GM19455 (cell line): ENCODE data around the gene ITGAD.
A peak's percentile ranks its signal among the peaks of the same experiment; 100 is the strongest.

Experiments used
- ATAC-seq: cut with Tn5 transposase; IDR thresholded peaks from one replicate; pipeline ENCODE4 v1.9.1; 2021; ENCODE audit not compliant: unreplicated experiment

The ITGAD gene

DNA sequence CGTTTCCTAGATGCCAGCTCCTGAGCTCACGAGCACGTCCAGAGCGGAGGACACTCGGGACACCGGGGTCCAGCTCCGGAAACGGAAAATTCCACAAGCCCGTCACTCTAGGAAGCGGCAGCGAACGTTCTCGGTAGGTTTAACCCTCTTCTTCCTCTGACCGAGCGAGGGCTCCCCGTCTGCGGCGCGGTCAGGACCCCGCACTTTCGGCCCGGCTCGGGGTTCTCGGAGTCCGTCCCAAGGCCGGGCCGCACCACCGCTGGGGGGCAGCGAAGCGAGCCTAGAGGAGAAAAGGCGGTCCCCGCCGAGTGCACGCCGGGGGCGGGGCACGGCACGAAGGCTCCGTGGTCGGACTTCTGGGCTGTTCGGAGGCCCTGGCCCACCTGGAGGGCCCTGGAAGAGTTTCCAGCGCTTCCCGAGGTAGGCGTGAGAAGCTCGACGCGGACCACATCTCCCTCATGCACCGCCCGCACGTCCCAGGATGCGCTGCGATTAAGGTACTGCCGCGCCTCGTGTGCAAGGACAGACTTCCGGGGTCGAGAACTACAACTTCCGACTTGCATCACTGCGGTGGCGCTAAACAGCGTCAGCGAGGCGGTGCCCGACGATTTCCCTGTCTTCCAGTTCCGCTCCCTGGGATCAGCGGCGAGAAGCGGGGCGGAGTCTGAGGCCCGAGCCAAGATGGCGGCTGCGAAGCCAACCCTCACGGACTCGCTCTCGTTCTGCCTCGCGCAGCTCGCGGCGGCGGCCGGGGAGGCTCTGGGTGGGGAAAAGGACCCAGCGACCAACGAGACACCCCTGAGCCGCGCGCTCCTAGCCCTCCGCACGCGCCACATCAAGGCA is 65.9 kb downstream of the ITGAD start, which contains the start of gene ARMC5:
TSS of gene ARMC5 (plus strand) at position 658 of the 843 bp plus-strand sequence. CDS start at position 682, 24 bp downstream.
- peak; percentile 77 for ATAC-seq

DNA sequence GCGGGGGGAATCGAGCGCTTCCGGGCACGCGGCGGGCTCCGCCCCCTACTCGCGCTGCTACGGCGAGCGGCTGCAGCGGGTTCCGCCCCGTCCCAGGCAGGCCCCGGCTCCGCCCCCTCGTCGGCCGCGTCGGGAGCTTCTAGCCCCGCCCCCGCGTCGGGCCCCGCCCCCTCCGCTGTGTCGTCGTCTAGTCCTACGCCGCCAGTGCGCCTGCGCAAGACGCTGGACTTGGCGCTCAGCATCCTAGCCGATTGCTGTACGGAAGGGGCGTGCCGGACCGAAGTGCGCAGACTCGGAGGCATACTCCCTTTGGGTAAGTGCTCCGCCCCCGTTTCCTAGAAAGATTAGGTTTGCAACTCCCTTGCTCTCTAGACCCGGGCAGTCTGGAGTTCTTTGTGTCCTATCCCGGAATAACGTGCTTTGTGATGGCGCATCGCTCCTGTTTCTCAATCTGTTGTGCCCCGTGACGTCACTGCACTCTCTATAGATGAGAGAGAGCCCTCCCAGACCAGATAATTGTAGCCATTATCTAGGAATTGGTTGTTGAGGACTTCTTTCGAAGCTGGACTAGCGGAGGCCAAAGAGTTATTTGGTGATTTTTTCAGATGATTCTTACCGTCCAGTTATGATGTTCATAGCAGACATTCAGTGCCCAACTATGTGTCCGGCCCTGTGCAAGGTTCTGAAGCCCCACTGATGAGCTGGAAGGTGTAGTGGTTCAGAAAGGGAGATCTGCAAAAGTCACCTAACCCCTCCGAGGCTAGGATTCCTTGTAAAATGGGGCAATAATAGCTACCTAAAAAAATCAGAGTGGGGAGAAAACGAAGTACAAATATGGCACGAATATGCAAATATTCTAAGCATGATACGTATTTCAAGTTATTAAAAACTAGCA is 66.8 kb downstream of the ITGAD start:
- peak; percentile 70 for ATAC-seq

DNA sequence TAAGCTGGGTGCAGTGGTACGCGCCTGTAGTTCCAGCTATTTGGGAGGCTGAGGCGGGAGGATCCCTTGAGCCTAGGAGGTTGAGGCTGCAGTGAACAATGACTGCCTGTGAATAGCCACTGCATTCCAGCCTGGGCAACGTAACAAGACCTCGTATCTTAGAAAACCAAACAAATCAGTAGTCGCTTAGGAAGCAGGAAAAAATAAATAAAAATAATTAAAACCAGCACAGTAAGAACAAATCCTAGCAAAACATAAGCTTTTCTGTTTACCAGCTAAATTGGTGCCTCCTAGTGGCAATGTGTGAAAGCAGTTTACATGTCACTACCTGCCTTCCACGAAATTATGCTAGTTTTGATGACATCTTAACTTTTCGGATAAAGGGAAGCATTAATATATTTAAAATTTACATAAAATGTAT is 67.5 kb downstream of the ITGAD start:
- ATAC-seq: no peak

DNA sequence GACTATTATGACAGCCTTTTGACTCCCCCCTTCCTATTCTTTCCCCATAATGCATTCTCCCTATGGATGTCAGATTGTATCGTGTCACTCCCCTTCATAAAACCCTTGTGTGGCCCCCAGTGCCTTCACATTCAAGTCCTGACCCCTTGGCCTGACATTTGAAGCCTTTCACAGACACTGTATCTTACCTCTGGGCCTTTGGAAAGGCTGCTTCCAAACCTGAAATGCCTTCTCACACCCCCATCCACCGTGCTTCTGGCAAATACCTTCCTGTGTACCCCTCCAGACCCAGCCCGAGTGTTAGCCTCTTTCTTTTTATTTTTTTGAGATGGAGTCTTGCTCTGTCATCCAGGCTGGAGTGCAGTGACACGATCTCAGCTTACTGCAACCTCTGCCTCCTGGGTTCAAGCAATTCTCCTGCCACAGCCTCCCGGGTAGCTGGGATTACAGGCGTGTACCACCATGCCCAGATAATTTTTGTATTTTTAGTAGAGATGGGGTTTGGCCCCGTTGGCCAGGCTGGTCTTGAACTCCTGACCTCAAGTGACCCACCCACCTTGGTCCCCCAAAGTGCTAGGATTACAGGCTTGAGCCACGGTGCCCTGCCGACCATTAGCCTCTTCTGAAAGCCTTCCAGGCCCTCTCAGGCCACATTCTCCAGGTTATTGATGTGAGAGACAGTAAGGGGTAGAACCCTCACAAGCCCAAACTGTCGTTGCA is 68.2 kb downstream of the ITGAD start:
- no peak for ATAC-seq

DNA sequence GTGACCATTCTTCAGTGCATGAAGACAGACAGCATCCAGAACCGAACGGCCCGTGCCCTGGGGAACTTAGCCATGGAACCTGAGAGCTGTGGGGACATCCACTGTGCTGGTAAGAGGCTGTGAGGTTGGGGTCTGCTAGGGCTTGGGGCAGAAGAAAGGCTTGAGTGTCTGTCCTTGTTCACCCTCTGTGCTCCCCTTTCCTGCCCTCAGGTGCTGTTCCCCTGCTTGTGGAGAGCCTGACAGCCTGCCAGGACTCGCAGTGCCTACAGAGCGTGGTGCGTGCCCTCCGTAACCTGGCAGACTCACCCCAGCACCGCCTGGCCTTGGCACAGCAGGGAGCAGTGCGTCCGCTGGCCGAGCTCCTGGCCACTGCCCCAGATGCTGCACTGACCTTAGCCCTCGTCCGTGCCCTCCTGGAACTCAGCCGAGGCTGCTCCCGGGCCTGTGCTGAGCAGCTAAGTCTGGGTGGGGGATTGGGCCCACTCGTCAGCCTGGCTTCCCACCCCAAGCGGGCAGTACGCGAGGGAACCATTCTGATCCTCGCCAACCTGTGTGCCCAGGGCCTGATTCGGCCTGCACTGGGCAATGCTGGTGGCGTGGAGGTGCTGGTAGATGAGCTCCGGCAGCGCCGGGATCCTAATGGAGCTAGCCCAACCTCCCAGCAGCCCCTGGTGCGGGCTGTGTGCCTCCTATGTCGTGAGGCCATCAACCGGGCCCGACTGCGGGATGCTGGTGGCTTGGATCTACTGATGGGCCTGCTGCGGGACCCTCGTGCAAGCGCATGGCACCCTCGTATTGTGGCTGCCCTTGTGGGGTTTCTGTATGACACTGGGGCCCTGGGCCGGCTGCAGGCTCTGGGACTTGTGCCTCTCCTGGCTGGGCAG is 69.0 kb downstream of the ITGAD start:
- no peak for ATAC-seq

DNA sequence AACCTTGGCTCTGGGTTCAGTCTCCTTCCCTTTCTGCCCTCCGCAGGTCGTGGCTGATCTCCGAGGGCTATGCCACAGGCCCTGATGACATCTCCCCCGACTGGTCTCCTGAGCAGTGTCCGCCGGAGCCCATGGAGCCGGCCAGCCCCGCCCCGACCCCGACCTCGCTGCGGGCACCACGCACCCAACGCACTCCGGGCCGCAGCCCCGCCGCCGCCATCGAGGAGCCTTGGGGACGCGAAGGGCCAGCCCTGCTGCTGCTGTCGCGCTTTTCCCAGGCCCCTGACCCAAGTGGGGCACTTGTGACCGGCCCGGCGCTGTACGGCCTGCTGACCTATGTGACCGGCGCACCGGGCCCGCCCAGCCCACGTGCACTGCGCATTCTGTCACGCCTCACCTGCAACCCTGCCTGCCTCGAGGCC is 71.2 kb downstream of the ITGAD start:
- no peak for ATAC-seq

DNA sequence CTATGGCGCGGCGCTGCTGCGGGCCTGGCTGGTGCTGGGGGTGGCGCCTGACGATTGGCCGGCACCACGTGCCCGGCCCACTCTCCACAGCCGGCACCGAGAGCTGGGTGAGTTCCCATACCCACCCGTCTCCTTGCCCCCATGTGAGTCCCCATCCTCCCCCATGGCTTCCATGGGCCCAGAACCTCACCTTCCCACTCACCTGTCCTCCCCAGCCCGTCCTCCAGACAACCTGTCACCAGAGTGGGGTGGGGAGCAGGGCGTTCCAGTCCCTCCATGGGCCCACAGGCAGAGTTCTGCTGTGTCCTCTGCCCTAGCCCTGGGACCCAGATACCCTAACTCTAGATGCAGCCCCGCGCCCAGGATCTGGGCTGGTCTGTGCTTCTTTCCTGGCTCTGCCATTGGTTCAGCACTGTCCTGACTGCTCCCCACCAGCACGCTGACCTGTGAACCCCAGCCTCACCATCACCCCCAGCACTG is 71.7 kb downstream of the ITGAD start:
- ATAC-seq: no peak

DNA sequence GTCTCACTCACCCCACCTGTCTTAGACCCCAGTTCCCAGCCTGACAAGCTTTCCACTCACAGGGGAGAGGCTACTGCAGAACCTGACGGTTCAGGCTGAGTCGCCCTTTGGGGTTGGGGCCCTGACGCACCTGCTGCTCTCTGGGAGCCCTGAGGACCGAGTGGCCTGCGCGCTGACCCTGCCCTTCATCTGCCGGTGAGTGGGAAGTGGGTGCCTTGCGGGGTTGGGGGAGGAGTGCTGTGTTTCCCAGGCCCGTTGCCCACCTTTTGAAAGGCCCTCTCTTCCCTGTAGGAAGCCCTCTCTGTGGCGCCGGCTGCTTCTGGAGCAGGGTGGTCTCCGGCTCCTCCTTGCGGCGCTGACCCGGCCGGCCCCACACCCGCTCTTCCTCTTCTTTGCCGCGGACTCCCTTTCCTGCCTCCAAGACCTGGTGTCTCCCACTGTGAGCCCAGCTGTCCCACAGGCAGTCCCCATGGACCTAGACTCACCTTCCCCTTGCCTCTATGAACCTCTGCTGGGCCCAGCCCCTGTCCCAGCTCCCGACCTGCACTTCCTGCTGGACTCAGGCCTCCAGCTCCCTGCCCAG is 72.7 kb downstream of the ITGAD start:
- no peak for ATAC-seq

DNA sequence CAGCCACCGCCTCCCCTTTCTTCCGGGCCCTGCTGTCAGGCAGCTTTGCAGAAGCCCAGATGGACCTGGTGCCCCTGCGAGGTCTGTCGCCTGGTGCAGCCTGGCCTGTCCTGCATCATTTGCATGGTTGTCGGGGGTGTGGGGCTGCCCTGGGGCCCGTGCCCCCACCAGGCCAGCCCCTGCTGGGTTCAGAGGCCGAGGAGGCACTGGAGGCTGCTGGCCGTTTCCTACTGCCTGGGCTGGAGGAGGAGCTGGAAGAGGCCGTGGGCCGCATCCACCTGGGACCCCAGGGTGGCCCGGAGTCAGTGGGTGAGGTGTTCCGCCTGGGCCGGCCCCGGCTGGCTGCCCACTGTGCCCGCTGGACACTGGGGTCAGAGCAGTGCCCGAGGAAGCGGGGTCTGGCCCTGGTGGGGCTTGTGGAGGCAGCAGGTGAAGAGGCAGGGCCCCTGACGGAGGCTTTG is 73.3 kb downstream of the ITGAD start:
- no peak for ATAC-seq

DNA sequence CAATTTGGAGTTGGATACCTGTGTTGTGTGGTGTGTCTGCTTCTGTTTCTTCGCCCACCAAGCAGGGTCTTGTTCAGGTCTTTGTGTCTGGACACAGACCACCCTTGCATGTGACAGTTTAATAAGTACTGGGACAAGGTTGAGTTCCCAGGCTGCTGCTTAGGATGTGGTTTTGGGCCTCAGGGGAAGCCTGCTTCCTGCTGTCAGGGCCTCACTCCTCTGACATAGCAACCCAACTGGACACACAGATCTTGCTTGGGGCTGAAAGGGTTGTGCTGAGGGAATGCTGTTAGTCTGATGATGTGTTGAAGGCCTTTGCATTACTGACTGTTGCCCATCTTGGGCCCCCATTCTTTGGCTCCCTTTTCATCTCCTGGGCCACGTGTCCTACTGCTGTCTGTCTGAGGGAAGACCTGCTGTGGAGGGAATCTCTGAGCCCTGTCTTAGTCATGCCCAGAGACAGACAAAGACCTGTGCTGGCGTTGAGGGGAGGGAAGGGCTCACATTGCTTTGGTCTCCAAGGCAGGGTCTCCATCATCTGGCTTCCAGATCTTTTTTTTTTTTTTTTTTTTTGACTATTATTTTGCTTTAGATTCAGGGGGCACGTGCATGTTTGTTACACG is 74.1 kb downstream of the ITGAD start:
- no peak for ATAC-seq

DNA sequence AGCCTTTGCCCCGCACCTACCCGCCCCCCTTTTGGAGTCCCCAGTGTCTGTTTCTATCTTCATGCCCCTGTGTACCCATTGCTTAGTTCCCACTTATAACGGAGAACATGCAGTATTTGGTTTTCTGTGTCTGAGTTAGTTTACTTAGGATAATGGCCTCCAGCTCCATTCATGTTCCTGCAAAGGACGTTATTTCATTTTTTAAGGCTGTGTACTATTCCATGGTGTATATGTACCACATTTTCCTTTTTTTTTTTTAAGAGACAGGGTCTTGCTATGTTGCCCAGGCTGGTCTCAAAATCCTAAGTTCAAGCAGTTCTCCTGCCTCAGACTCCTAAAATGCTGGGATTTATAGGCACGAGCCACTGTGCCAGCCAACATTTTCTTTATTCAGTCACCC is 74.7 kb downstream of the ITGAD start:
- no peak for ATAC-seq

DNA sequence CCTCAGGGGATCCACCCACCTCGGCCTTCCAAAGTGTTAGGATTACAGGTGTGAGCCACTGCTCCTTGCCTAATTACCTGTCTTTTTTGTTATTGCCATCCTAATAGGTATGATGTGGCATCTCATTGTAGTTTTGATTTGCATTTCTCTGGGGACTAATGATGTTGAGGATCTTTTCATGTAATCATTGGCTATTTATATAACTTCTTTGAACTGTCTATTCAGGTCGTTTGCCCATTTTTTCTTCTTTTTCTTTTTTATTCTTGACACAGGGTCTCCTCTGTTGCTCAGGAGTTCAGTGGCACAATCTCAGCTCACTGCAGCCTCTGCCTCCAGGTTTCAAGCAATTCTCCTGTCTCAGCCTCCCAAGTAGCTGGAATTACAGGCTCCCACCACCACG is 77.5 kb downstream of the ITGAD start:
- ATAC-seq: no peak

DNA sequence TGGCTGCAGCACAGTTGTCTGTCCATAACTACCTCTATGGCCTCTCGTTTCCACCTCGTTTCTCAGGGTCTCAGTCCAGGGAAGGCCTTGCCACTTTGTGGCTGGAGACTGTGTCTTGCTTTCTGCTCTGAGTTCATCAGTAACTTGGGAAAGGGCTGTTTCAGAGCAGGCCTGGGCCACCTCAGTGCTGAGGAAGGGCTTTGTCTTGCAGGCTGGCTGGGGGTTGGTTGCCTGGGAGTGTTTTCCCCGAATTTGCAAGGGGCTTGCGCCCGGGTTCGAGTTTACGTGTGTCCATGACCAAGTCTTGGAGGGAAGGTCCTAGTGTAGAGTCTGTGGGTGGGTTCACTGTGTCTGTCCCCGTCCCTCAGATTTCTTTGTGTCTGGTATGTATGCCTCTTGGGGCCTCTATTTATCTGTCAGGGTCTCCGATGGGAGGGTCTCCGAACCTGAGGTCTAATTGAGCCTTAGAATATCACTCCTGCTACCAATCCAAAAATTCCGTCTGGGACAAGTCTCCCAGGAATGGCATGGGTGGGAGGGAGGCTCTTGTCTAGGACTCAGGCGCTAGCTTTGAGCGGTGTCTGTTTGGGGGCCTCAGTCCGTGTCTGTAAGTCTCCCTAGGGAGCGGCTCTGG is 78.2 kb downstream of the ITGAD start:
- no peak for ATAC-seq

DNA sequence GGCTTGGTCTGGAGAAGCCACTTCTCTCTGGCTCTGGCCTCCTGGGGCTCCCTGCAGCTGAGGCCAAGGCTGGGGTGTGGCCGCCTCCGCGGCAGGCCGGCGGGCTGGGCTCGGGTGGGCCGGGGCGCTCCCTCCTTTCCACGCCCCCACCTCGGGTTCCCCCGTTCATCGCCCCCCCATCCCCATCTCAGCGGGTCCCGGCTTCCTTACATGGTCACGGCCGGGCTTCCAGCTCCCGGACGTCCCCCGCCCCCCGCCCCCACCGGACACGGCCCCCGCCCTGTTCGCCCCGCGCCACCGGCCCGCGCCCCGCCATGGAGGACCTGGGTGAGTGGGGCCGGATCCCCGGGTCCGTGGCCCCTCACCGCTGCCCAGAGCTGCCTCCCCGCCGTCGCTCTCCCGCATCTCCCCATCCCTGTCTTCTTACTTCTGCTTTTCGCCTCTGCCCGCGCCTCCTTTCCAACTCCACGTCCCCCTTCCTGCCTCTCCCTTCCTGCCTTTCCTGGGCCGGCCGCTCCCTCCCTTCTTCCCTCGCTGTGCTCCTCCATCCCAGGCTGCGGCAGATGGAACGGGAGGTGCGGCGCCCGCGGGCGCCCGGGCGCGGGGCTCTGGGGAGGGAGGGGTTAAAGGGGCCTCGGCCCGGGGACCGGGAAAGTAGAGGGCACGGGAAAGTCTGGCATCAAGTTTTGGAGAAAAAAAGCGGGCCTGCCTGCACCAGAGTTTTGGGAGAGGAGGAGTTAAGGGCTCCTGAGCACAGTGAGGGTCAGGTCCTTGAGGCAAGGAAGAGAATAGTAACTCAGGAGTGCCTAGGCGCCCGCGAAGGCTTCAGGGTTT is 79.0 kb downstream of the ITGAD start, which contains the start of gene TGFB1I1:
TSS of gene TGFB1I1 (plus strand) at position 278 of the 834 bp plus-strand sequence. CDS start at position 315, 37 bp downstream.
- ATAC-seq: no peak

DNA sequence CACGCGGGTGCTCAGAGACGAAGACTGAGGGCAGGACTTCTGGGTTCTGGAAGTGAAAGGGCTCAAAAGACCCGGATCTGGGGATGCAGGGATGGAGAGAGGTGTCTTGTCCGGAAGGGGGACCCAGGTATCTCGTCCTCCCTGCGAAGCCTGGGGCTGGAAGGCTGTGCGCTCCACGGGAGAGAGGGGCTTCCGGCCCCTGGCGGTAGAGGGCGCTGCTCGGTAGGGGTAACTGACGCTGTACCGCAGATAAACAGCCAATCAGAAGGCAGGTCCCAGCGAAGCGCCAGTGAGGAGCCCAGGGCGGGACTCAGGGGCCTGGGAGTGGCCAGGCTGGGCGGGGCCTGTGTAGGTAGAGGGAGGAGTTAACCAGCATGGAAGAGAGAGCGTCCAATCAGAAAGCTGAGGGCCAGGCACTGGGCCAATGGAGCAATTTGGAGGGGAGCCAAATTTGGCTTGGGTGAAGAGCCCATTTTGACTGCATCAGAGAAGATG is 79.6 kb downstream of the ITGAD start:
- no peak for ATAC-seq

DNA sequence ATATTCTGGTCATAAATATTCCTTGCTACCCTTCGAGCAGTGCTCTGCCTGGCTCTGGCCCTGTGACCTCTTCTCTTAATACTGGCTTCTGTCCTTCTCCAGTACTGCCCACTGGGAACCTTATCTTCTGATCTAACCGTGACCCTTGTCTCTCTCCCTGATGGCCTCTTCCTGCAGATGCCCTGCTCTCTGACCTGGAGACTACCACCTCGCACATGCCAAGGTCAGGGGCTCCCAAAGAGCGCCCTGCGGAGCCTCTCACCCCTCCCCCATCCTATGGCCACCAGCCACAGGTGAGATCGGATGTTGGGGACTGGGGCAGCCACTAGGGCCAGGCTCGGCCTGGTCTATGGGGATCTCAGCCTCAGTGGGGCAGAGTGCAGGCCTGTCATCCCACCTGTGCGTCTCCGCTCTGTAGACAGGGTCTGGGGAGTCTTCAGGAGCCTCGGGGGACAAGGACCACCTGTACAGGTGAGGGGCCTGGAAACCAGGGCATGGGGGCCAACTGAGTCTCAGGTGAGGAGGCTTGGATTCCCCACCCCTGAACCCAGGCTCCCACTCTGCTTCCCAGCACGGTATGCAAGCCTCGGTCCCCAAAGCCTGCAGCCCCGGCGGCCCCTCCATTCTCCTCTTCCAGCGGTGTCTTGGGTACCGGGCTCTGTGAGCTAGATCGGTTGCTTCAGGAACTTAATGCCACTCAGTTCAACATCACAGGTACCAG is 80.3 kb downstream of the ITGAD start:
- no peak for ATAC-seq
